SK-N-SH (cell line): ENCODE measurements around the gene ETFRF1. TPM values are rescaled to one million over a fixed set of nuclear protein-coding genes. Genes with fewer than 3 reads are reported as not detected.

ENCODE experiments used
- CTCF ChIA-PET: fragments of 300-600, 350-600 bp; formaldehyde crosslinking; extraction: SDS; loops from one replicate; lab custom pipeline; 2021; lab: Yijun Ruan, JAX
- POLR2A ChIA-PET: fragments of 350-600 bp; sonication (Branson Sonifier 250); formaldehyde crosslinking; extraction: SDS; loops from one replicate; lab custom pipeline; 2020; ENCODE audit warnings: antibody characterized with exemption, inconsistent platforms; lab: Yijun Ruan, JAX
- DNase-seq: peaks from one replicate; pipeline ENCODE4 v3.0.0; 2012
- H2AFZ ChIP-seq: fragments of 200-600 bp; sonication (generic); 2 replicates; pipeline ENCODE4 v1.8.1; 2016; ENCODE audit warnings: antibody characterized with exemption, mild to moderate bottlenecking, low read depth
- H3F3A ChIP-seq: fragments of 200-600 bp; sonication (generic); replicated peaks from 2 replicates; pipeline ENCODE3; 2016; ENCODE audit warnings: antibody characterized with exemption, mild to moderate bottlenecking; ENCODE audit not compliant: insufficient read depth
- H3K27ac ChIP-seq, 2 experiments: fragments of 200-500 bp in 1 of 2; fragments of 200-600 bp in 1 of 2; sonication (Bioruptor generic) in 1 of 2; sonication (generic), shearing (Covaris generic) in 1 of 2; 2 replicates each; pipeline versions ENCODE4 v1.5.1 to v1.6.1; 2014 to 2016; ENCODE audit warnings: low read depth in 2 of 2, inconsistent platforms in 1 of 2, low read length in 1 of 2, mild to moderate bottlenecking in 1 of 2, mixed read lengths in 1 of 2
- H3K27me3 ChIP-seq: fragments of 200-600 bp; sonication (generic), shearing (Covaris generic); 2 replicates; pipeline ENCODE4 v1.6.1; 2016; ENCODE audit warnings: mixed run types; ENCODE audit not compliant: insufficient read depth
- H3K36me3 ChIP-seq, 2 experiments: fragments of 200-500 bp in 1 of 2; fragments of 200-600 bp in 1 of 2; sonication (Bioruptor generic) in 1 of 2; sonication (generic) in 1 of 2; replicated peaks in 1 of 2; 2 replicates each; pipeline versions ENCODE3 to v1.5.1; 2014 to 2016; ENCODE audit warnings: low read length in 1 of 2, mild to moderate bottlenecking in 1 of 2; ENCODE audit not compliant: insufficient read depth in 2 of 2, control insufficient read depth in 1 of 2
- H3K4me1 ChIP-seq, 2 experiments: fragments of 200-500 bp in 1 of 2; fragments of 200-600 bp in 1 of 2; sonication (Bioruptor generic) in 1 of 2; sonication (generic), shearing (Covaris generic) in 1 of 2; 2 replicates each; pipeline versions ENCODE4 v1.5.1 to v1.6.1; 2014 to 2016; ENCODE audit warnings: low read depth in 1 of 2, low read length in 1 of 2, mixed run types in 1 of 2; ENCODE audit not compliant: insufficient read depth in 2 of 2, control insufficient read depth in 1 of 2
- H3K4me2 ChIP-seq: fragments of 200-600 bp; sonication (generic), shearing (Covaris generic); 2 replicates; pipeline ENCODE4 v1.6.1; 2017; ENCODE audit warnings: mixed run types
- H3K4me3 ChIP-seq, 2 experiments: fragments of 200-500 bp in 1 of 2; fragments of 200-600 bp in 1 of 2; sonication (Bioruptor generic) in 1 of 2; sonication (generic), shearing (Covaris generic) in 1 of 2; 2 replicates each; pipeline versions ENCODE4 v1.5.1 to v1.8.1; 2014 to 2016; ENCODE audit warnings: low read depth in 2 of 2, inconsistent platforms in 1 of 2, low read length in 1 of 2, mild to moderate bottlenecking in 1 of 2, mixed read lengths in 1 of 2, moderate library complexity in 1 of 2
- H3K79me2 ChIP-seq: fragments of 200-600 bp; sonication (generic); 2 replicates; pipeline ENCODE4 v1.8.1; 2017; ENCODE audit warnings: mild to moderate bottlenecking; ENCODE audit not compliant: insufficient read depth
- H3K9ac ChIP-seq: fragments of 200-600 bp; sonication (generic); 2 replicates; pipeline ENCODE4 v1.6.1; 2017; ENCODE audit warnings: mixed run types
- H3K9me2 ChIP-seq: fragments of 200-600 bp; sonication (generic); 2 replicates; pipeline ENCODE4 v1.6.1; 2017; ENCODE audit warnings: mixed run types
- H3K9me3 ChIP-seq: fragments of 200-600 bp; sonication (generic); 2 replicates; pipeline ENCODE4 v1.6.1; 2017; ENCODE audit warnings: mixed run types, mild to moderate bottlenecking, moderate library complexity
- H4K20me1 ChIP-seq: fragments of 200-600 bp; sonication (generic); 2 replicates; pipeline ENCODE4 v1.6.1; 2017; ENCODE audit warnings: mild to moderate bottlenecking, mixed run types; ENCODE audit not compliant: insufficient read depth
- CHD2 ChIP-seq: fragments of 150-350 bp; IDR thresholded peaks from 2 replicates; pipeline ENCODE4 v1.6.1; 2018; ENCODE audit warnings: low read length; ENCODE audit not compliant: partially characterized antibody
- CTCF ChIP-seq: fragments of 200-600 bp; sonication (generic); IDR thresholded peaks from 2 replicates; pipeline ENCODE4 v1.6.1; 2017; ENCODE audit warnings: antibody characterized with exemption, mild to moderate bottlenecking, moderate library complexity
- EP300 ChIP-seq, 2 experiments: IDR thresholded peaks; 2 replicates each; pipeline versions ENCODE4 v1.4.0 to v1.6.1; 2012; ENCODE audit warnings: borderline replicate concordance in 1 of 2, low read depth in 1 of 2, low read length in 1 of 2
- EZH2phosphoT487 ChIP-seq: fragments of 200-600 bp; sonication (generic); IDR thresholded peaks from 2 replicates; pipeline ENCODE4 v1.6.1; 2017; ENCODE audit warnings: low read depth, mixed run types, mild to moderate bottlenecking, antibody characterized with exemption, moderate library complexity, borderline replicate concordance
- FOSL2 ChIP-seq: IDR thresholded peaks from 2 replicates; pipeline ENCODE4 v1.4.0; 2012; ENCODE audit warnings: low read depth, mild to moderate bottlenecking, moderate library complexity, borderline replicate concordance
- FOXJ3 ChIP-seq: sonication (generic); formaldehyde crosslinking; IDR thresholded peaks from 2 replicates; pipeline ENCODE4 v1.5.1; 2020; ENCODE audit warnings: mild to moderate bottlenecking, missing genetic modification reagents
- MXI1 ChIP-seq: IDR thresholded peaks from 2 replicates; pipeline ENCODE4 v1.6.1; 2012; ENCODE audit warnings: mild to moderate bottlenecking, low read depth, low read length, improper control_type of control experiment
- NRF1 ChIP-seq: IDR thresholded peaks from 2 replicates; pipeline ENCODE4 v1.6.1; 2012; ENCODE audit warnings: low read depth, mild to moderate bottlenecking, low read length
- REST ChIP-seq: IDR thresholded peaks from 2 replicates; pipeline ENCODE4 v1.6.1; 2012; ENCODE audit warnings: mild to moderate bottlenecking, low read depth, low read length, moderate library complexity
- RFX5 ChIP-seq: IDR thresholded peaks from 2 replicates; pipeline ENCODE4 v1.6.1; 2012; ENCODE audit warnings: mild to moderate bottlenecking, improper control_type of control experiment, low read length
- RXRA ChIP-seq: IDR thresholded peaks from 2 replicates; pipeline ENCODE4 v1.4.0; 2012; ENCODE audit warnings: low read depth, mild to moderate bottlenecking, borderline replicate concordance
- SIN3A ChIP-seq: IDR thresholded peaks from 2 replicates; pipeline ENCODE4 v1.6.1; 2012; ENCODE audit warnings: low read depth, mild to moderate bottlenecking, low read length, moderate library complexity, borderline replicate concordance
- TAF1 ChIP-seq: IDR thresholded peaks from 2 replicates; pipeline ENCODE4 v1.6.1; 2012; ENCODE audit warnings: low read depth, mild to moderate bottlenecking, low read length, moderate library complexity, borderline replicate concordance
- TEAD4 ChIP-seq: IDR thresholded peaks from 2 replicates; pipeline ENCODE4 v1.4.0; 2012; ENCODE audit warnings: mild to moderate bottlenecking, borderline replicate concordance; ENCODE audit not compliant: insufficient read depth
- USF2 ChIP-seq: fragments of 150-350 bp; IDR thresholded peaks from 2 replicates; pipeline ENCODE4 v1.6.1; 2017; ENCODE audit warnings: antibody characterized with exemption, low read length, low read depth, borderline replicate concordance
- ZBTB33 ChIP-seq: IDR thresholded peaks from 2 replicates; pipeline ENCODE4 v1.4.0; 2012; ENCODE audit warnings: low read depth, borderline replicate concordance
- WGBS: methylation state at CpG from one replicate; pipeline ENCODE4 v1.1.6; 2017; ENCODE audit warnings: low lambda C conversion rate; 5-methylcytosine and 5-hydroxymethylcytosine counted together
- polyA plus RNA-seq, 3 experiments: library from polyadenylated mRNA; depleted of rRNA; stranded (reverse); fragments of >200 nt; gene quantifications; 2 replicates each; pipeline ENCODE4 v1.2.3, GENCODE V29; 2012

The ETFRF1 gene
- polyA plus RNA-seq, 1 of the 3 experiments (the other 2 are of a cell fraction), result 7.8 TPM

- Histone ChIP-seq H3K79me2 (peaks cover 70% of the 10 kb centered on the region), H3K36me3 (peaks cover 25 to 28% of the 10 kb centered on the region in 2 experiments), H3K9me2 (no peaks in the 10 kb centered on the region), H3K9ac (no peak overlapping the region), H3K4me2 (no peak overlapping the region), H3K4me1 (peaks cover 7 to 8% of the 10 kb centered on the region in 2 experiments; a peak in 3 of 4 replicates), H3K27ac (no peak overlapping the region), H3F3A (no peaks in the 10 kb centered on the region), H4K20me1 (peaks cover 29% of the 10 kb centered on the region), H3K4me3 (no peak overlapping the region), H2AFZ (no peak overlapping the region), H3K27me3 (no peaks in the 10 kb centered on the region), H3K9me3 (no peaks in the 10 kb centered on the region)
- ChIA-PET CTCF (interaction anchor here (0.8 to 1.9 kb wide), 2 partner anchors 12 to 139 kb away, joined by 3 to 7 read pairs; no protein-coding TSS in a partner anchor), POLR2A (no interaction called here)
- no peak for DNase-seq
- TF ChIP-seq FOSL2 (no peak), TEAD4 (no peak), NRF1 (no peak), RFX5 (no peak), MXI1 (no peak), ZBTB33 (no peak), TAF1 (no peak), CHD2 (no peak), SIN3A (no peak), EP300 (IDR thresholded peaks at IDR 0.05; ENCODE audit: borderline replicate concordance in 1 of 2, low read depth in 1 of 2, low read length in 1 of 2) (no peak), FOXJ3 (no peak), REST (no peak), RXRA (no peak), CTCF (no peak), EZH2phosphoT487 (no peak), USF2 (no peak)
- 95% methylated on average over 20 of the region's 20 CpGs for WGBS
Measured at GRCh38 chr12:25248137-25248536, 53.1 kb downstream of the ETFRF1 start.
